ENCODE data around the gene WWC1. TPM values are rescaled to one million over a fixed set of nuclear protein-coding genes. Genes with fewer than 3 reads are reported as not detected.

The WWC1 gene
- total RNA-seq, 4 donors from 2014 or later, result 0.51 TPM; not detected in 3

DNA sequence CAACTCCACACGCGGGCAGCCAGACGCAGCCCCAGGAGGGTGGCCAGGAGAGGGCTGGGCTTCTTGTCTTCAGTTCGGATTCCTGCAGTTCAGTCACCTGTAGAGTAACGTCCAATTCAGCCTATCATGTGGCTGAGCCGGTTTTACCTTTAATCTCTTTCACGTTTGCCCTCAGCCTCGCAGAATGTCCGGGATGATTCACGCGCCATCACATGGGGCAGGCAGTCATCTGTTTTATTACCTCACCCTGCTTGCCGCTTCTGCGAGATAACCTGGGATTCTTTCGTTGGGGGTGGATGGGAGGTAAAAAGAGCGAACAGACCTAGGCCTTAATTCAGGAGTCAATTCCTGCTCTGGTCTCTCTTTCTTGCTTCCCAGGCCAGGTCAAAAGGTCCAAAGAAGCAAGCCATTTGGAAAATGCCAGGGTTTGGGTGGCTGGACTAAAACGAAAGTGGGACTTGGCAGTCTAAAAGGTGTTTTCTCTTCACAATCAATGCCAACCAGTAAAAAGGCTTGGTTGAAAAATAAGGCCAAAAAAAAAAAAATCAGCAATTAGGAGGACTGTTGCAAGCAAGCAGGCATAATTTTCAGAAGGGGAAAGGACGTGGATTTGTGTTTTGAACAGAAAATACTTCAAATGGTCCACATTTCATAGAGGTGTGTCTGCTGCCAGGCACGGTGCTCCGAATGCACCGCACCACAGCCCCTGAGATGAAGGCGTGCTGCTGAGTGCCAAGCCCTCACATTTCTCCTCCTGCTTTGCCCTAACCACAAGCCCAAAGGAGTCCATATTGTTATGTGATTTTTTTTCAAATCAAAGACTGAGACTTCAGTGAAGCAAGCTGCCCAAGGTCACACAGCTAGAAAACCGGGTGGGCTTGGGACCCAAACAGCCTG is 2.8 kb upstream of the WWC1 start:
- Histone ChIP-seq H3K4me1 (no peaks in the 10 kb centered on the region), H3K27me3 (peaks cover 25 to 29% (median 27%) of the 10 kb centered on the region in 3 donors), H3K4me3 (no peak overlapping the region), H3K9me3 (no peaks in the 10 kb centered on the region), H3K27ac (no peak overlapping the region), H3K36me3 (no peaks in the 10 kb centered on the region)
- ATAC-seq, result no peak
- no peak for DNase-seq
- in situ Hi-C loops (cut with MboI; ENCODE audit: low sequenced_read_pairs in 4 of 4) (no loop called here), intact Hi-C loops (cut with DNase I; ENCODE audit: low total_unique reads) (no loop called here)
- no peak for TF ChIP-seq POLR2A (IDR thresholded peaks at IDR 0.05)
- TF ChIP-seq, protein P1, sequence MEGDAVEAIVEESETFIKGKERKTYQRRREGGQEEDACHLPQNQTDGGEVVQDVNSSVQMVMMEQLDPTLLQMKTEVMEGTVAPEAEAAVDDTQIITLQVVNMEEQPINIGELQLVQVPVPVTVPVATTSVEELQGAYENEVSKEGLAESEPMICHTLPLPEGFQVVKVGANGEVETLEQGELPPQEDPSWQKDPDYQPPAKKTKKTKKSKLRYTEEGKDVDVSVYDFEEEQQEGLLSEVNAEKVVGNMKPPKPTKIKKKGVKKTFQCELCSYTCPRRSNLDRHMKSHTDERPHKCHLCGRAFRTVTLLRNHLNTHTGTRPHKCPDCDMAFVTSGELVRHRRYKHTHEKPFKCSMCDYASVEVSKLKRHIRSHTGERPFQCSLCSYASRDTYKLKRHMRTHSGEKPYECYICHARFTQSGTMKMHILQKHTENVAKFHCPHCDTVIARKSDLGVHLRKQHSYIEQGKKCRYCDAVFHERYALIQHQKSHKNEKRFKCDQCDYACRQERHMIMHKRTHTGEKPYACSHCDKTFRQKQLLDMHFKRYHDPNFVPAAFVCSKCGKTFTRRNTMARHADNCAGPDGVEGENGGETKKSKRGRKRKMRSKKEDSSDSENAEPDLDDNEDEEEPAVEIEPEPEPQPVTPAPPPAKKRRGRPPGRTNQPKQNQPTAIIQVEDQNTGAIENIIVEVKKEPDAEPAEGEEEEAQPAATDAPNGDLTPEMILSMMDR (IDR thresholded peaks at IDR 0.05 in 4 of 5, conservative IDR thresholded peaks at IDR 0.05 in 1 of 5), result no peak

DNA sequence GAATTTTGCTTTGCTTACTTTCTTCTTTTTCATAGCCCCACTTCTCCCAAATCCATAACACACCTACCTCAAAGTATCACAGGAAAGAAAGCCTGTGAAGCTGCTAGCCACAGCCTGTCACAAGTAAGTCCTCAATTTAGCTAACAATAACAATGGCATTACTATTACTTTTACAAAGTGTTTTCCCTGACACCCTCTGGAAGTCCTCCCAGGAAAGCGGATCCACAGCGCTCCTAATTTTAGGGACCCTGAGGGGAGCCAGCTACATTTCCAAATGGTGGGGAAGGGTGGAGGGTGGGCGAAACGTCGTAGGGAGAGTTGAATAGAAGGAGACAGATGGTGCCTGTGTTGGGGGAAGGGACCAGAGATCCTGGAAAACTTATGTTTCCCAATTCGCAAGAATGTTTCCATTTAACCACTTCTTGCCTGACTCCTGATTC is 523 bp upstream of the WWC1 start:
- DNase-seq, result no peak
- H3K4me3 ChIP-seq, result no peak overlapping the region
- in situ Hi-C loops (cut with MboI; ENCODE audit: low sequenced_read_pairs in 4 of 4) (no loop called here), intact Hi-C loops (cut with DNase I; ENCODE audit: low total_unique reads) (no loop called here)
- TF ChIP-seq POLR2A (IDR thresholded peaks at IDR 0.05), result no peak
- TF ChIP-seq, protein P1 (IDR thresholded peaks at IDR 0.05 in 4 of 5, conservative IDR thresholded peaks at IDR 0.05 in 1 of 5), result no peak
- no peaks in the 10 kb centered on the region for H3K9me3 ChIP-seq
- H3K27me3 ChIP-seq, result peaks cover 33 to 40% (median 39%) of the 10 kb centered on the region in 3 donors
- no peak for ATAC-seq
- H3K4me1 ChIP-seq, result no peaks in the 10 kb centered on the region
- H3K36me3 ChIP-seq, result no peaks in the 10 kb centered on the region
- H3K27ac ChIP-seq, result no peak overlapping the region

DNA sequence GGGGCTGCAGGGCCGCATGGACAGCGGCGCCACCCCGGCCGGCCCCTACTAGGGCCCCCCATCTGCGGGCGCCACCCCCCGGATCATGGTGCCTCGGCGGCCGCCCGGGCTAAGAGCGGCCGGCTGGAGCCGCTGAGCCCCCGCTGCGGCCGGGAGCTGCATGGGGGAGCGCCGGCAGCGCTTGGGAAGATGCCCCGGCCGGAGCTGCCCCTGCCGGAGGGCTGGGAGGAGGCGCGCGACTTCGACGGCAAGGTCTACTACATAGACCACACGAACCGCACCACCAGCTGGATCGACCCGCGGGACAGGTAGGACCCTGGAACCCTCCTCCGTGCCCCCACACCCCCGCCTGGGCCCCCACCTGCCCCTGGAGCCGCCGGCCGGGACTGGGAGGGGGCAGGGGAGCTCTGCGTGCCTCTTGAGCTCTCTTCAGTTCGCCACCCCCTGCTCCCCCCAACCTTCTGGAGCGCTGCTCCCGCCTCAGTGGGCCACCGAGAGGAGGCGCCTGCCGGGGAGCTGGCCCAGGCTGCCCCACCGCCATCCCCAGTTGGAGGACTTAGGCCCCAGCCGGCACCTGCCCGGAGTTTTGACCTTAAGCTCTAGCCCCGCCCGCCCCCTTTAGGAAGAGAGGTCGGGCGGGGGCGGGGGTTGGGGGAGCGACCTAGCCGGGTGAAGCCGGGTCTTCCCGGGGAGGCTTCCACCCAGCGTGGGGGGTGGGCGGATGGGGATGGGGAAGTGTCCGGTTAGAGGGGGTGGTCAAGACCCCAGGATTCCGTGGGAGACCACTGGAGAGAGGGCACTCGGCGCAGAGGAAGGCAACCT is 730 bp downstream of the WWC1 start:
- no peaks in the 10 kb centered on the region for H3K9me3 ChIP-seq
- in situ Hi-C loops (cut with MboI; ENCODE audit: low sequenced_read_pairs in 4 of 4), result no loop called here

DNA sequence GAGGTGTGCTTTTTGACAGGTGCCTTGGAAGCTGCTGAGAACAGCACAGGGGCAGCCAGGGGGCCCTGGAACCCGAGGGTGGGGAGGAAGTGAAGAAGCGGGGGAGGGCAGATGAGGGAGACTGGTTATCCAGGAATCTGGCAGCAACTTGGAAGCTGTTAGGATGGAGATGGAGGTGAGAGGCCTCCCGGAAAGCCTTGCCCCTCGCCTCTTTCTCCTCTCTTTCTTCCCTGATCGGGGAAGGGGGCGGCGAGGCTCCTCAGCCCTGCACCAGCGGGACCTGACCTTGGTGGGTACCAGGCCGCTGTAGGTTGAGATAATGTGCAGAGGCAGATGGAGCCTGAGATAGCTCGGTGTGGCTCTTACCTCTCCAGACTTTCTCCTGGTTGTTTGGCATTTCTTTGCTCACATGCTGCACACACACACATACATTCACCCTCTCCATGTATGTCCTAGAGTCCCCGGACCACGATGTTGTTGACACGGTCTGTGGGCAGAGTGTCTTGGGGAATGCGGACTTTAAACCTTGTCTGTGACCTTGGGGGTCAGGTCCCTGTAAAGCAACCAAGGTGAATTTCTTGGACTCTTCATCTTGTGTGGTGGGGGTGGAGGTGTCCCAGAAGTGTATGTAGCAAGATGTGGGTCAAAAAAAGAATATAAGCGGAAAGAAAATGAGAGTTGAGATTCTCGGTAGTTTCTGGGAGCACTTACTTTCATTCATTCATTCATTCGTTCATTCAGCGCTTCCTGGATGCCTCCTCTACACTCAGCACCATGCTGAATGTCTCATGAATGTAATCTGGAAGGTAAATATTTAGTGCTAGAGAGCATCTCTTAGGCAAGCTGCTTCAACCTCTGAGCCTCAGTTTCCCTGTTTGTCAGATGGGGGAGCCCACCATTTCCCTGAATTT is 1.6 kb downstream of the WWC1 start:
- Histone ChIP-seq H3K9me3 (no peaks in the 10 kb centered on the region), H3K4me3 (no peak overlapping the region), H3K36me3 (no peaks in the 10 kb centered on the region), H3K27me3 (peaks cover 33 to 40% (median 36%) of the 10 kb centered on the region in 3 donors), H3K27ac (no peak overlapping the region), H3K4me1 (no peaks in the 10 kb centered on the region)
- ATAC-seq, result no peak
- in situ Hi-C loops (cut with MboI; ENCODE audit: low sequenced_read_pairs in 4 of 4) (no loop called here), intact Hi-C loops (cut with DNase I; ENCODE audit: low total_unique reads) (no loop called here)
- no peak for TF ChIP-seq POLR2A (IDR thresholded peaks at IDR 0.05)
- TF ChIP-seq, protein P1 (IDR thresholded peaks at IDR 0.05 in 4 of 5, conservative IDR thresholded peaks at IDR 0.05 in 1 of 5), result no peak
- no peak for DNase-seq

More for the DNA sequence above, 730 bp downstream of the WWC1 start:
- Histone ChIP-seq H3K4me1 (no peaks in the 10 kb centered on the region), H3K36me3 (no peaks in the 10 kb centered on the region), H3K27me3 (peaks cover 33 to 40% (median 37%) of the 10 kb centered on the region in 3 donors), H3K4me3 (no peak overlapping the region), H3K27ac (no peak overlapping the region)
- DNase-seq, result no peak
- intact Hi-C loops (cut with DNase I; ENCODE audit: low total_unique reads), result no loop called here
- TF ChIP-seq POLR2A (IDR thresholded peaks at IDR 0.05), result no peak
- TF ChIP-seq, protein P1 (IDR thresholded peaks at IDR 0.05 in 4 of 5, conservative IDR thresholded peaks at IDR 0.05 in 1 of 5), result no peak
- no peak for ATAC-seq
